H1 (cell line): ENCODE data around the gene SLC6A17. TPM values are rescaled to one million over a fixed set of nuclear protein-coding genes. Genes with fewer than 3 reads are reported as not detected.

Experiments
- CTCF ChIA-PET: fragments of 300-600 bp; sonication (Branson Sonifier 250); formaldehyde crosslinking; loops from one replicate; lab custom pipeline; 2021; ENCODE audit not compliant: partially characterized antibody; lab: Charles Lee
- POLR2A ChIA-PET: fragments of 300-600 bp; sonication (Branson Sonifier 250); formaldehyde crosslinking; loops from one replicate; lab custom pipeline; 2021; ENCODE audit warnings: inconsistent platforms; ENCODE audit not compliant: partially characterized antibody; lab: Charles Lee
- DNase-seq, 2 experiments: peaks; one replicate each; pipeline versions ENCODE4 v3.0.0 to v3.0.0-alpha.2; 2010 to 2022; ENCODE audit warnings: low spot score in 2 of 2, low read depth in 1 of 2, mixed read lengths in 1 of 2
- FAIRE-seq: peaks from 2 replicates; lab custom pipeline; 2011; peaks lifted over from hg19 to GRCh38; lab: Jason Lieb, UNC
- H2AFZ ChIP-seq: 2 replicates; pipeline ENCODE4 v1.8.1; 2012; ENCODE audit warnings: low read length, inconsistent platforms
- H2AK5ac ChIP-seq: 2 replicates; pipeline ENCODE4 v1.6.1; 2013; ENCODE audit warnings: low read depth, low read length
- H2BK120ac ChIP-seq: replicated peaks from 2 replicates; pipeline ENCODE3; 2013; ENCODE audit warnings: low read depth, low read length, inconsistent platforms
- H2BK12ac ChIP-seq: 2 replicates; pipeline ENCODE4 v1.6.1; 2013; ENCODE audit warnings: low read depth, low read length
- H2BK15ac ChIP-seq: 2 replicates; pipeline ENCODE4 v1.6.1; 2013; ENCODE audit warnings: low read length
- H2BK20ac ChIP-seq: 2 replicates; pipeline ENCODE4 v1.6.1; 2013; ENCODE audit warnings: low read length
- H2BK5ac ChIP-seq: 2 replicates; pipeline ENCODE4 v1.6.1; 2013; ENCODE audit warnings: low read depth, low read length
- H3K14ac ChIP-seq: 2 replicates; pipeline ENCODE4 v1.6.1; 2013; ENCODE audit warnings: inconsistent platforms; ENCODE audit not compliant: insufficient read length
- H3K18ac ChIP-seq: 2 replicates; pipeline ENCODE4 v1.6.1; 2013; ENCODE audit warnings: low read length; ENCODE audit errors: extremely low read depth
- H3K23ac ChIP-seq: 2 replicates; pipeline ENCODE4 v1.6.1; 2013; ENCODE audit warnings: inconsistent platforms; ENCODE audit not compliant: insufficient read length
- H3K23me2 ChIP-seq: 2 replicates; pipeline ENCODE4 v1.6.1; 2013; ENCODE audit warnings: low read depth, low read length
- H3K27ac ChIP-seq: 2 replicates; pipeline ENCODE4 v1.6.1; 2011; ENCODE audit warnings: low read depth, low read length, inconsistent platforms
- H3K27me3 ChIP-seq, 4 experiments: replicated peaks in 1 of 4; 1 replicate in 1 of 4; 2 replicates in 3 of 4; pipeline versions ENCODE4 v1.6.1 to v1.8.1; 2011 to 2013; ENCODE audit warnings: low read length in 3 of 4, mild to moderate bottlenecking in 3 of 4, inconsistent platforms in 2 of 4, mixed read lengths in 2 of 4, moderate library complexity in 1 of 4; ENCODE audit not compliant: control insufficient read depth in 3 of 4, insufficient read depth in 3 of 4; ENCODE audit errors: extremely low read depth in 1 of 4
- H3K36me3 ChIP-seq, 4 experiments: 2 replicates each; pipeline versions ENCODE4 v1.6.1 to v1.8.1; 2011 to 2013; ENCODE audit warnings: mild to moderate bottlenecking in 4 of 4, low read length in 3 of 4, moderate library complexity in 2 of 4, control low read depth in 1 of 4, inconsistent platforms in 1 of 4; ENCODE audit not compliant: insufficient read depth in 4 of 4, control insufficient read depth in 2 of 4
- H3K4ac ChIP-seq: replicated peaks from 2 replicates; pipeline ENCODE3; 2013; ENCODE audit warnings: low read length, low read depth, mixed read lengths, inconsistent platforms; ENCODE audit not compliant: insufficient read length
- H3K4me1 ChIP-seq, 4 experiments: replicated peaks in 1 of 4; 1 replicate in 1 of 4; 2 replicates in 3 of 4; pipeline versions ENCODE4 v1.6.1 to v1.8.1; 2011 to 2013; ENCODE audit warnings: low read length in 3 of 4, inconsistent platforms in 2 of 4, mixed read lengths in 1 of 4; ENCODE audit not compliant: insufficient read depth in 4 of 4, control insufficient read depth in 3 of 4
- H3K4me2 ChIP-seq, 2 experiments: 2 replicates each; pipeline versions ENCODE4 v1.6.1 to v1.8.1; 2011 to 2013; ENCODE audit warnings: low read depth in 2 of 2, low read length in 2 of 2, control low read depth in 1 of 2, inconsistent platforms in 1 of 2, mild to moderate bottlenecking in 1 of 2; ENCODE audit not compliant: insufficient read depth in 1 of 2
- H3K4me3 ChIP-seq, 4 experiments: fragments of 200-600, 300-600 bp in 1 of 4; sonication (generic), shearing (Covaris generic), sonication (Bioruptor Twin) in 1 of 4; 2 replicates each; pipeline versions ENCODE4 v1.5.1 to v1.8.1; 2011 to 2016; ENCODE audit warnings: low read length in 4 of 4, low read depth in 3 of 4, control low read depth in 2 of 4, inconsistent platforms in 2 of 4, mild to moderate bottlenecking in 2 of 4, mixed read lengths in 1 of 4, moderate library complexity in 1 of 4; ENCODE audit not compliant: insufficient read depth in 2 of 4; ENCODE audit errors: extremely low read depth in 1 of 4
- H3K56ac ChIP-seq: replicated peaks from 2 replicates; pipeline ENCODE3; 2013; ENCODE audit warnings: low read depth, mild to moderate bottlenecking, mixed read lengths, low read length, inconsistent platforms; ENCODE audit not compliant: insufficient read length
- H3K79me1 ChIP-seq: 2 replicates; pipeline ENCODE4 v1.6.1; 2013; ENCODE audit warnings: low read depth, low read length, control low read depth
- H3K79me2 ChIP-seq, 2 experiments: 2 replicates each; pipeline versions ENCODE4 v1.6.1 to v1.8.1; 2012 to 2013; ENCODE audit warnings: low read length in 2 of 2, mild to moderate bottlenecking in 2 of 2, inconsistent platforms in 1 of 2; ENCODE audit not compliant: insufficient read depth in 2 of 2, control insufficient read depth in 1 of 2
- H3K9ac ChIP-seq, 4 experiments: replicated peaks in 1 of 4; 1 replicate in 1 of 4; 2 replicates in 3 of 4; pipeline versions ENCODE4 v1.6.1 to v1.8.1; 2011 to 2013; ENCODE audit warnings: low read depth in 3 of 4, low read length in 3 of 4, control low read depth in 2 of 4, mild to moderate bottlenecking in 2 of 4, moderate library complexity in 2 of 4, inconsistent platforms in 1 of 4; ENCODE audit errors: extremely low read depth in 1 of 4
- H3K9me3 ChIP-seq, 2 experiments: 2 replicates each; pipeline versions ENCODE4 v1.6.1 to v1.8.1; 2012 to 2013; ENCODE audit warnings: mild to moderate bottlenecking in 2 of 2, moderate library complexity in 2 of 2, control low read depth in 1 of 2, inconsistent platforms in 1 of 2, low read depth in 1 of 2, low read length in 1 of 2, mixed read lengths in 1 of 2; ENCODE audit not compliant: insufficient read depth in 2 of 2
- H4K20me1 ChIP-seq, 2 experiments: replicated peaks in 1 of 2; 2 replicates each; pipeline versions ENCODE3 to v1.8.1; 2011 to 2013; ENCODE audit warnings: inconsistent platforms in 2 of 2, low read length in 2 of 2, mild to moderate bottlenecking in 1 of 2; ENCODE audit not compliant: insufficient read depth in 2 of 2, control insufficient read depth in 1 of 2
- H4K5ac ChIP-seq: 2 replicates; pipeline ENCODE4 v1.6.1; 2013; ENCODE audit warnings: low read length, low read depth, mixed read lengths, inconsistent platforms; ENCODE audit not compliant: insufficient read length
- H4K8ac ChIP-seq: 2 replicates; pipeline ENCODE4 v1.8.0; 2013; ENCODE audit warnings: mild to moderate bottlenecking, moderate library complexity, low read length, inconsistent platforms; ENCODE audit not compliant: insufficient read depth; ENCODE audit errors: extremely low read depth
- H4K91ac ChIP-seq: replicated peaks from 2 replicates; pipeline ENCODE3; 2013; ENCODE audit warnings: low read length, mixed read lengths, inconsistent platforms; ENCODE audit not compliant: insufficient read length
- BCL11A ChIP-seq, 2 experiments: IDR thresholded peaks; one replicate each; pipeline ENCODE4 v1.6.1; 2011; ENCODE audit warnings: low read depth in 2 of 2, low read length in 2 of 2, mild to moderate bottlenecking in 2 of 2
- CBX5 ChIP-seq: fragments of 300-800, 300-1000 bp; sonication (generic); IDR thresholded peaks from 2 replicates; pipeline ENCODE4 v1.7.1; 2016; ENCODE audit warnings: antibody characterized with exemption, low read length, low read depth
- CEBPB ChIP-seq: IDR thresholded peaks from 2 replicates; pipeline ENCODE4 v1.6.1; 2012; ENCODE audit warnings: low read depth, low read length
- E2F6 ChIP-seq: IDR thresholded peaks from 2 replicates; pipeline ENCODE4 v1.6.1; 2012; ENCODE audit warnings: inconsistent platforms
- GTF2F1 ChIP-seq: IDR thresholded peaks from 2 replicates; pipeline ENCODE4 v1.6.1; 2012; ENCODE audit warnings: low read depth, low read length, improper control_type of control experiment, borderline replicate concordance
- PHF8 ChIP-seq: fragments of 200-600 bp; sonication (generic); conservative IDR thresholded peaks from 2 replicates; pipeline ENCODE4 v1.7.1; 2012; ENCODE audit warnings: low read depth, mild to moderate bottlenecking, inconsistent platforms, low read length, moderate library complexity
- RAD21 ChIP-seq, 2 experiments: IDR thresholded peaks in 1 of 2; conservative IDR thresholded peaks in 1 of 2; 2 replicates each; pipeline ENCODE4 v1.6.1; 2011; ENCODE audit warnings: low read depth in 2 of 2, low read length in 2 of 2, improper control_type of control experiment in 1 of 2, inconsistent platforms in 1 of 2, mild to moderate bottlenecking in 1 of 2, moderate library complexity in 1 of 2
- RBBP5 ChIP-seq: IDR thresholded peaks from 2 replicates; pipeline ENCODE4 v1.7.1; 2012; ENCODE audit warnings: low read depth, mild to moderate bottlenecking, inconsistent platforms, low read length, moderate library complexity, borderline replicate concordance
- SIX5 ChIP-seq: IDR thresholded peaks from 2 replicates; pipeline ENCODE4 v1.6.1; 2011; ENCODE audit warnings: mild to moderate bottlenecking, low read depth, low read length
- SP1 ChIP-seq: IDR thresholded peaks from 2 replicates; pipeline ENCODE4 v1.6.1; 2011; ENCODE audit warnings: low read depth, low read length
- SP2 ChIP-seq: IDR thresholded peaks from 2 replicates; pipeline ENCODE4 v1.6.1; 2012; ENCODE audit warnings: mild to moderate bottlenecking, low read length, inconsistent platforms
- SRF ChIP-seq: IDR thresholded peaks from 2 replicates; pipeline ENCODE4 v1.6.1; 2011; ENCODE audit warnings: mild to moderate bottlenecking, low read depth, low read length, moderate library complexity
- TCF12 ChIP-seq: IDR thresholded peaks from 2 replicates; pipeline ENCODE4 v1.6.1; 2011; ENCODE audit warnings: low read depth, mild to moderate bottlenecking, low read length
- WGBS, 2 experiments: shearing (Covaris generic) in 1 of 2; methylation state at CpG; one replicate each; pipeline versions ENCODE4 v1.1.6 to v1.1.7; 2013 to 2015; ENCODE audit warnings: low lambda C conversion rate in 2 of 2, mixed read lengths in 2 of 2, inconsistent platforms in 1 of 2, low coverage in 1 of 2, missing lambda C conversion rate in 1 of 2; ENCODE audit not compliant: insufficient replicate concordance in 2 of 2, insufficient coverage in 1 of 2, insufficient read length in 1 of 2; ENCODE audit errors: extremely low coverage in 1 of 2, missing lambda C conversion rate in 1 of 2; 5-methylcytosine and 5-hydroxymethylcytosine counted together
- polyA plus RNA-seq, 7 experiments: library from polyadenylated mRNA; depleted of rRNA in 3 of 7; stranded (reverse) in 5 of 7; unstranded in 2 of 7; fragments of >200 nt in 5 of 7; fragments of 200-250 nt in 2 of 7; gene quantifications; 1 replicate in 5 of 7; 2 replicates in 1 of 7; 4 replicates in 1 of 7; pipeline versions ENCODE4 v1.2.1 to v1.2.3, GENCODE V29; 2011 to 2013; ENCODE audit warnings: missing spikeins in 2 of 7, mixed read lengths in 2 of 7
- total RNA-seq: library from RNA; stranded (reverse); fragmentation: NEBNext Ultra II Directional; extraction: Animal tissue kit (Norgen Biotek cat#: 25700); gene quantifications from 2 replicates; pipeline ENCODE4 v1.2.1, GENCODE V29; 2021
- TF ChIP-seq, protein P1 (sequence below): IDR thresholded peaks from 2 replicates; pipeline ENCODE4 v1.6.1; 2011; ENCODE audit warnings: low read depth, mild to moderate bottlenecking, low read length; ENCODE audit not compliant: insufficient read depth

The SLC6A17 gene
- total and polyA plus RNA-seq, 2 of the 8 experiments (the other 6 are each of a cell fraction or from before 2014, with no cell fraction given) = 0.15 to 0.28 TPM

- Histone ChIP-seq H2BK5ac (no peak overlapping the region), H3K23ac (no peak overlapping the region), H2BK20ac (no peak overlapping the region), H3K27ac (no peak overlapping the region), H3K36me3 (no peaks in the 10 kb centered on the region), H2BK120ac (no peak overlapping the region), H2AK5ac (no peak overlapping the region), H3K79me1 (no peaks in the 10 kb centered on the region), H3K79me2 (no peaks in the 10 kb centered on the region), H3K4ac (no peak overlapping the region), H4K5ac (no peak overlapping the region), H3K18ac (no peak overlapping the region), H3K4me1 (no peaks in the 10 kb centered on the region; a peak in 1 of 7 replicates), H2AFZ (no peak overlapping the region), H3K14ac (no peak overlapping the region), H2BK15ac (no peak overlapping the region), H3K23me2 (no peaks in the 10 kb centered on the region), H4K20me1 (peaks cover 0 to 2% of the 10 kb centered on the region in 2 experiments), H2BK12ac (no peak overlapping the region), H3K4me2 (no peak overlapping the region), H3K9me3 (no peaks in the 10 kb centered on the region), H3K4me3 (no peak overlapping the region), H4K91ac (no peak overlapping the region), H3K56ac (no peak overlapping the region), H3K9ac (no peak overlapping the region), H4K8ac (no peak overlapping the region), H3K27me3 (no peaks in the 10 kb centered on the region; a peak in 1 of 7 replicates)
- DNase-seq = no peak
- 77% methylated on average over 7 of the region's 7 CpGs; no CpG with 5 or more reads in 1 of the 2 experiments for WGBS, 2 experiments
- no peak for FAIRE-seq
- CTCF ChIA-PET = interaction anchor here (0.7 to 4.6 kb wide), 15 partner anchors 8 to 666 kb away, joined by 3 to 19 read pairs (median 3); partner anchors contain the start of gene SLC6A17
- POLR2A ChIA-PET = no interaction called here
- TF ChIP-seq SIX5 (no peak), GTF2F1 (no peak), RAD21 (IDR thresholded peaks at IDR 0.05 in 1 of 2, conservative IDR thresholded peaks at IDR 0.05 in 1 of 2; ENCODE audit: low read depth in 2 of 2, low read length in 2 of 2) (no peak), BCL11A (IDR thresholded peaks at IDR 0.05; ENCODE audit: low read depth in 2 of 2, low read length in 2 of 2) (no peak), PHF8 (no peak), CBX5 (no peak), SP2 (no peak), TCF12 (no peak), SRF (no peak), SP1 (no peak), CEBPB (no peak), RBBP5 (no peak), E2F6 (no peak)
- TF ChIP-seq, protein P1, sequence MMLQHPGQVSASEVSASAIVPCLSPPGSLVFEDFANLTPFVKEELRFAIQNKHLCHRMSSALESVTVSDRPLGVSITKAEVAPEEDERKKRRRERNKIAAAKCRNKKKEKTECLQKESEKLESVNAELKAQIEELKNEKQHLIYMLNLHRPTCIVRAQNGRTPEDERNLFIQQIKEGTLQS = no peak
Observed at GRCh38 chr1:110163591-110163990, 13.3 kb downstream of the SLC6A17 start.
